GM12878 (cell line): ENCODE measurements around the gene SUMF1. TPM values are rescaled to one million over a fixed set of nuclear protein-coding genes. Genes with fewer than 3 reads are reported as not detected.

Source experiments
- ATAC-seq: fragments of 200-7000 bp; cut with Tn5 transposase; 3 replicates; pipeline ENCODE4 v1.9.1; 2020; ENCODE audit warnings: mild to moderate bottlenecking, moderate library complexity
- BruUV-seq: library from RNA; stranded (reverse); fragments of 400-500 nt; replicated peaks from 2 replicates; lab custom pipeline; 2021; lab: Mats Ljungman, UMichigan
- CTCF ChIA-PET: fragments of 300-600 bp; sonication (Branson Sonifier 250); formaldehyde crosslinking; extraction: SDS; loops from one replicate; lab custom pipeline; 2021; ENCODE audit warnings: inconsistent platforms; lab: Yijun Ruan, JAX
- POLR2A ChIA-PET: fragments of 350-600 bp; formaldehyde crosslinking; extraction: SDS; loops from one replicate; lab custom pipeline; 2021; ENCODE audit warnings: inconsistent platforms; lab: Charles Lee
- RAD21 ChIA-PET: fragments of 300-600 bp; sonication (Branson Sonifier 250); formaldehyde crosslinking; loops from one replicate; lab custom pipeline; 2023; ENCODE audit warnings: antibody characterized with exemption; ENCODE audit not compliant: unreplicated experiment; lab: Charles Lee
- SMC1A ChIA-PET: fragments of 300-600 bp; sonication (Branson Sonifier 250); formaldehyde crosslinking; loops from one replicate; lab custom pipeline; 2023; ENCODE audit not compliant: unreplicated experiment, uncharacterized antibody; lab: Charles Lee
- DNase-seq: peaks from one replicate; pipeline ENCODE4 v3.0.0-alpha.2; 2011; ENCODE audit warnings: low read depth, low spot score
- FAIRE-seq: peaks from 3 replicates; lab custom pipeline; 2011; peaks lifted over from hg19 to GRCh38; lab: Jason Lieb, UNC
- H2AFZ ChIP-seq: 2 replicates; pipeline ENCODE4 v1.6.0; 2011; ENCODE audit warnings: low read depth, low read length, control low read depth; ENCODE audit not compliant: control insufficient read depth
- H3K27ac ChIP-seq: 2 replicates; pipeline ENCODE4 v1.5.1; 2011; ENCODE audit warnings: control low read depth; ENCODE audit not compliant: control insufficient read depth, insufficient read depth
- H3K27me3 ChIP-seq, 2 experiments: replicated peaks in 1 of 2; 2 replicates each; pipeline versions ENCODE4 v1.6.0 to v1.6.1; 2011; ENCODE audit warnings: low read length in 1 of 2; ENCODE audit not compliant: control insufficient read depth in 2 of 2, insufficient read depth in 2 of 2
- H3K36me3 ChIP-seq, 2 experiments: 2 replicates each; pipeline ENCODE4 v1.5.1; 2011; ENCODE audit warnings: low read length in 1 of 2; ENCODE audit not compliant: control insufficient read depth in 2 of 2, insufficient read depth in 2 of 2
- H3K4me1 ChIP-seq: 2 replicates; pipeline ENCODE4 v1.6.1; 2011; ENCODE audit warnings: mild to moderate bottlenecking, low read length, moderate library complexity, mixed read lengths; ENCODE audit not compliant: control insufficient read depth, insufficient read depth
- H3K4me2 ChIP-seq: 2 replicates; pipeline ENCODE4 v1.6.0; 2011; ENCODE audit warnings: control low read depth; ENCODE audit not compliant: control insufficient read depth, insufficient read depth
- H3K4me3 ChIP-seq: fragments of 200-600 bp; sonication (generic); 2 replicates; pipeline ENCODE4 v1.5.1; 2016
- H3K79me2 ChIP-seq: 2 replicates; pipeline ENCODE4 v1.6.0; 2011; ENCODE audit warnings: low read length; ENCODE audit not compliant: control insufficient read depth, insufficient read depth
- H3K9ac ChIP-seq: 2 replicates; pipeline ENCODE4 v1.8.0; 2011; ENCODE audit warnings: low read length, control low read depth, mixed read lengths; ENCODE audit not compliant: control insufficient read depth, insufficient read depth
- H3K9me3 ChIP-seq: replicated peaks from 3 replicates; pipeline ENCODE4 v1.5.1; 2011; ENCODE audit warnings: mild to moderate bottlenecking, low read length; ENCODE audit not compliant: control insufficient read depth, insufficient read depth
- H4K20me1 ChIP-seq: 2 replicates; pipeline ENCODE4 v1.6.0; 2011; ENCODE audit not compliant: control insufficient read depth, insufficient read depth
- CHD1 ChIP-seq: IDR thresholded peaks from 2 replicates; pipeline ENCODE4 v1.6.1; 2012; ENCODE audit warnings: low read depth, low read length, improper control_type of control experiment
- SPI1 ChIP-seq: IDR thresholded peaks from 2 replicates; pipeline ENCODE4 v1.6.1; 2011; ENCODE audit warnings: low read depth, mild to moderate bottlenecking, low read length, moderate library complexity, borderline replicate concordance; ENCODE audit not compliant: insufficient read depth
- WGBS: methylation state at CpG from one replicate; pipeline ENCODE4 v1.1.6; 2016; ENCODE audit warnings: low lambda C conversion rate; ENCODE audit not compliant: insufficient replicate concordance, insufficient coverage; ENCODE audit errors: missing lambda C conversion rate; 5-methylcytosine and 5-hydroxymethylcytosine counted together
- in situ Hi-C: fragments of 300-500 bp; cut with MboI; formaldehyde crosslinking; loops from 9 replicates; pipeline ENCODE4 v1.14.3; 2018; ENCODE audit warnings: mixed read lengths
- intact Hi-C: fragments of 100-400 bp; cut with micrococcal nuclease; formaldehyde crosslinking; loops from one replicate; pipeline ENCODE4 v1.14.2; 2022; ENCODE audit not compliant: unreplicated experiment
- polyA plus RNA-seq, 11 experiments: library from polyadenylated mRNA; depleted of rRNA in 4 of 11; unstranded in 6 of 11; stranded (reverse) in 5 of 11; fragments of >200 nt; fragmentation: Nextera tagmentation in 4 of 11; fragmentation: Illumina TruSeq in 1 of 11; extraction: Ambion mirVana in 4 of 11; extraction: Trizol in 1 of 11; gene quantifications; 1 replicate in 1 of 11; 2 replicates in 10 of 11; pipeline versions ENCODE4 v1.2.1 to v1.2.3, GENCODE V29; 2011 to 2016; ENCODE audit warnings: inconsistent platforms in 2 of 11, missing spikeins in 2 of 11, low read depth in 1 of 11
- total RNA-seq, 4 experiments: library from RNA; depleted of rRNA in 3 of 4; stranded (reverse); fragments of >200 nt in 3 of 4; fragmentation: Illumina TruSeq in 1 of 4; extraction: Trizol in 1 of 4; gene quantifications; 2 replicates each; pipeline versions ENCODE4 v1.2.1 to v1.2.3, GENCODE V29; 2013 to 2021
- TF ChIP-seq, protein P1 (sequence below), 3 experiments: IDR thresholded peaks in 2 of 3; conservative IDR thresholded peaks in 1 of 3; 2 replicates each; pipeline ENCODE4 v1.5.1; 2011; ENCODE audit warnings: low read depth in 3 of 3, low read length in 3 of 3, mild to moderate bottlenecking in 3 of 3, control low read depth in 2 of 3, moderate library complexity in 2 of 3, inconsistent platforms in 1 of 3, mixed read lengths in 1 of 3; ENCODE audit not compliant: control insufficient read depth in 2 of 3, insufficient read depth in 1 of 3; ENCODE audit errors: extremely low read depth in 1 of 3
- TF ChIP-seq, protein P2 (sequence below): fragments of 450-650 bp; IDR thresholded peaks from 2 replicates; pipeline ENCODE4 v1.6.1; 2016; ENCODE audit warnings: mild to moderate bottlenecking

The SUMF1 gene
- total and polyA plus RNA-seq, 10 of the 15 experiments (the other 5 are each of a cell fraction or from before 2014, with no cell fraction given) = 3.2 to 14.3 (median 8.5) TPM

GRCh38 chr3:4334548-4334947 lies 132.5 kb downstream of the SUMF1 start:
- Histone ChIP-seq H3K4me2 (no peak overlapping the region), H3K4me3 (no peak overlapping the region), H3K9me3 (no peaks in the 10 kb centered on the region; the same call in 1 of the 3 replicates), H2AFZ (no peak overlapping the region), H3K79me2 (no peaks in the 10 kb centered on the region), H3K27ac (no peak overlapping the region), H3K27me3 (no peaks in the 10 kb centered on the region), H3K9ac (no peak overlapping the region), H3K36me3 (no peaks in the 10 kb centered on the region), H3K4me1 (no peaks in the 10 kb centered on the region), H4K20me1 (no peaks in the 10 kb centered on the region)
- no peak for FAIRE-seq
- ATAC-seq = no peak
- RAD21 ChIA-PET = interaction anchor here (0.6 kb wide), 1 partner anchor 250 kb away, joined by 4 read pairs; no protein-coding TSS in a partner anchor
- SMC1A ChIA-PET = interaction anchor here (0.8 to 1.0 kb wide), 3 partner anchors 8 to 283 kb away, joined by 3 read pairs; no protein-coding TSS in a partner anchor
- in situ Hi-C loops = no loop called here
- WGBS = 0% methylated on average over 1 of the region's 1 CpG
- CTCF ChIA-PET = interaction anchor here (0.7 to 1.3 kb wide), 5 partner anchors 12 to 324 kb away, joined by 3 to 6 read pairs (median 3); no protein-coding TSS in a partner anchor
- no peak for DNase-seq
- BruUV-seq = no TSS peak
- intact Hi-C loops = no loop called here
- POLR2A ChIA-PET = no interaction called here
- TF ChIP-seq SPI1 = no peak
- TF ChIP-seq, protein P1, sequence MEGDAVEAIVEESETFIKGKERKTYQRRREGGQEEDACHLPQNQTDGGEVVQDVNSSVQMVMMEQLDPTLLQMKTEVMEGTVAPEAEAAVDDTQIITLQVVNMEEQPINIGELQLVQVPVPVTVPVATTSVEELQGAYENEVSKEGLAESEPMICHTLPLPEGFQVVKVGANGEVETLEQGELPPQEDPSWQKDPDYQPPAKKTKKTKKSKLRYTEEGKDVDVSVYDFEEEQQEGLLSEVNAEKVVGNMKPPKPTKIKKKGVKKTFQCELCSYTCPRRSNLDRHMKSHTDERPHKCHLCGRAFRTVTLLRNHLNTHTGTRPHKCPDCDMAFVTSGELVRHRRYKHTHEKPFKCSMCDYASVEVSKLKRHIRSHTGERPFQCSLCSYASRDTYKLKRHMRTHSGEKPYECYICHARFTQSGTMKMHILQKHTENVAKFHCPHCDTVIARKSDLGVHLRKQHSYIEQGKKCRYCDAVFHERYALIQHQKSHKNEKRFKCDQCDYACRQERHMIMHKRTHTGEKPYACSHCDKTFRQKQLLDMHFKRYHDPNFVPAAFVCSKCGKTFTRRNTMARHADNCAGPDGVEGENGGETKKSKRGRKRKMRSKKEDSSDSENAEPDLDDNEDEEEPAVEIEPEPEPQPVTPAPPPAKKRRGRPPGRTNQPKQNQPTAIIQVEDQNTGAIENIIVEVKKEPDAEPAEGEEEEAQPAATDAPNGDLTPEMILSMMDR (IDR thresholded peaks at IDR 0.05 in 2 of 3, conservative IDR thresholded peaks at IDR 0.05 in 1 of 3; ENCODE audit: control insufficient read depth in 2 of 3, extremely low read depth in 1 of 3, insufficient read depth in 1 of 3, low read depth in 3 of 3, low read length in 3 of 3) = peak in 2 of 3 experiments; percentile 6 to 13; a peak in 1 of 6 replicates
- TF ChIP-seq, protein P2, sequence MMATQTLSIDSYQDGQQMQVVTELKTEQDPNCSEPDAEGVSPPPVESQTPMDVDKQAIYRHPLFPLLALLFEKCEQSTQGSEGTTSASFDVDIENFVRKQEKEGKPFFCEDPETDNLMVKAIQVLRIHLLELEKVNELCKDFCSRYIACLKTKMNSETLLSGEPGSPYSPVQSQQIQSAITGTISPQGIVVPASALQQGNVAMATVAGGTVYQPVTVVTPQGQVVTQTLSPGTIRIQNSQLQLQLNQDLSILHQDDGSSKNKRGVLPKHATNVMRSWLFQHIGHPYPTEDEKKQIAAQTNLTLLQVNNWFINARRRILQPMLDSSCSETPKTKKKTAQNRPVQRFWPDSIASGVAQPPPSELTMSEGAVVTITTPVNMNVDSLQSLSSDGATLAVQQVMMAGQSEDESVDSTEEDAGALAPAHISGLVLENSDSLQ = no peak
- no peak for TF ChIP-seq CHD1
